OCI-LY3 (cell line): Measurements from ENCODE around the gene NT5DC1.

ENCODE experiments used
- CTCF ChIP-seq: fragments of 200-600, 300-600 bp; sonication (generic); IDR thresholded peaks from 2 replicates; pipeline ENCODE4 v1.5.1; 2014; ENCODE audit warnings: antibody characterized with exemption, low read length, low read depth
- EZH2phosphoT487 ChIP-seq: fragments of 200-600 bp; shearing (Covaris generic); IDR thresholded peaks from 2 replicates; pipeline ENCODE4 v1.6.1; 2018; ENCODE audit warnings: antibody characterized with exemption, mixed run types, low read depth

- TF ChIP-seq CTCF (0 out of 2 replicates have a peak, but pooled peaks have one; percentile 4), EZH2phosphoT487 (no peak)
Observed at GRCh38 chr6:116279232-116280160, 178.8 kb downstream of the NT5DC1 start, which contains the start of gene TSPYL1.
